GM18519 (cell line): ENCODE data around the gene APC2.

ENCODE experiments used
- ATAC-seq: cut with Tn5 transposase; IDR thresholded peaks from one replicate; pipeline ENCODE4 v1.9.1; 2021; ENCODE audit warnings: mild to moderate bottlenecking, moderate library complexity; ENCODE audit not compliant: unreplicated experiment, low FRiP score

The APC2 gene

GRCh38 chr19:1449467-1450442 lies at the start of gene APC2:
APC2 (plus strand) TSS chr19:1450121; CDS start chr19:1453002, 2,881 bp downstream.
- no peak for ATAC-seq

- no peak for ATAC-seq
Measured at GRCh38 chr19:1400281-1401137, 49.4 kb upstream of the APC2 start.

GRCh38 chr19:1401138-1401888 lies 48.6 kb upstream of the APC2 start, which contains the start of gene GAMT:
GAMT (minus strand) TSS chr19:1401542; CDS start chr19:1401476, 66 bp downstream.
- no peak for ATAC-seq

- ATAC-seq: no peak
Measured at GRCh38 chr19:1401889-1402217, 48.1 kb upstream of the APC2 start.

- no peak for ATAC-seq
Measured at GRCh38 chr19:1402411-1403070, 47.4 kb upstream of the APC2 start.

GRCh38 chr19:1406774-1407527 lies 43.0 kb upstream of the APC2 start:
- peak; percentile 56 for ATAC-seq

GRCh38 chr19:1407528-1408299 lies 42.2 kb upstream of the APC2 start, which contains the start of gene DAZAP1:
DAZAP1 (plus strand) TSS chr19:1407586; CDS start chr19:1407774, 188 bp downstream.
- ATAC-seq: no peak

GRCh38 chr19:1408300-1409203 lies 41.4 kb upstream of the APC2 start:
- ATAC-seq: no peak

- no peak for ATAC-seq
Measured at GRCh38 chr19:1409204-1410005, 40.5 kb upstream of the APC2 start.

- no peak for ATAC-seq
Measured at GRCh38 chr19:1410136-1410786, 39.7 kb upstream of the APC2 start.

- no peak for ATAC-seq
Measured at GRCh38 chr19:1410789-1411188, 39.1 kb upstream of the APC2 start.

- ATAC-seq: no peak
Measured at GRCh38 chr19:1411255-1412191, 38.4 kb upstream of the APC2 start.

GRCh38 chr19:1412323-1412923 lies 37.5 kb upstream of the APC2 start:
- ATAC-seq: no peak

- ATAC-seq: no peak
Measured at GRCh38 chr19:1412995-1413800, 36.7 kb upstream of the APC2 start.
